Measurements from ENCODE around the gene SLC6A6.
"Not testable (repeated sequence)": the region's sequence is repeated elsewhere in the genome, so short reads cannot be mapped to it uniquely, and the experiment has no call there.

The SLC6A6 gene

GRCh38 chr3:14511623-14512280 is 109.3 kb downstream of the SLC6A6 start:
- DNase-seq = no peak

DNA sequence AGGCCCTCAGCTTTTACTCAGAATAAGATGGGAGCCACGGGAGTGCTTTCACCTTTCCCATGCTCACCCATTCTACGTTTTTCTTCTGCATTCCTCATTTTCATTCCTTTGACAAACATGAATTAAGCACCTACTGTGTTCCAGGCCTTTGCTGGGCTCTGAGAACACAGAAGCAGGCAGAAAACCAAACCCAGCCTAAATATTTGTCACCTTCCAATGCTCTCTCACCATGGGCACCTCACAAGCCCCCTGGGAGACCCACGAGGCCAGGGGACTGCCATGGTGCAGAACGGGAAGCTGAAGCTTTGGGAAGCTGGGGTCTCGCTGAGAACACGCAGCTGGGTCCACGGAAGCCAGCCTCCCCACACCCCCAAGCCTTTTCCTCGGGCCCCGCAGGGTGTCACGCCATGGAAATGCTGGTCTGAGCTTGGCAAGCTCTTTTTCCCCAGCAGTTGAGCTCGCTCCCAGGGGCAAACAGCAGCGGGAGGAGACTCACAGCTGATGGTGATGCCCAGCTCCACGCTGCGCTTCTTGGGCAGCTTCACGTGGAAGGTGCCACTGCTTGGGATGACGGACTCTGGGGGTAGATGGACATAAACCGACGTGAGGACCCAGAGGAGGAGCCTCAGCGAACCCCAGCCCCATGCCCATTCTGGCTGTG is 110.0 kb downstream of the SLC6A6 start:
- DNase-seq = no peak

DNA sequence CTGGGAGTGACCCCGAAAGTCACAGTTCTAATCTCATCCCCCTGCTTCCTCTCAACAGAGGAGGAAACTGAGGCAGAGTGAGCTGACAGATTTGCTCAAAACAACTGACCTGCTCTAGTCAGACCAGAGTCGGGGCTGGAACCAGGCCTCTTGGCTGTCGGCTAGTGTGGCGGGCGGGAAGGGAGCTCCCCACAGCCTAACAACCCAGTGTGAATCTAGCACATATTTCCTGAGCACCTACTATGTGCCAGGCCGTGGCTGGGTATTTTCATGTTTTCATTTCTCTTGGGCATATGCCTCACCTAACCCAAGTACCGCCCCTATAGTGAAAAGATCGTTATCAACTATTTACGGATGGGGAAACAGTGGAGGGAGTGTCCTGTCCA is 110.5 kb downstream of the SLC6A6 start:
- DNase-seq = no peak

DNA sequence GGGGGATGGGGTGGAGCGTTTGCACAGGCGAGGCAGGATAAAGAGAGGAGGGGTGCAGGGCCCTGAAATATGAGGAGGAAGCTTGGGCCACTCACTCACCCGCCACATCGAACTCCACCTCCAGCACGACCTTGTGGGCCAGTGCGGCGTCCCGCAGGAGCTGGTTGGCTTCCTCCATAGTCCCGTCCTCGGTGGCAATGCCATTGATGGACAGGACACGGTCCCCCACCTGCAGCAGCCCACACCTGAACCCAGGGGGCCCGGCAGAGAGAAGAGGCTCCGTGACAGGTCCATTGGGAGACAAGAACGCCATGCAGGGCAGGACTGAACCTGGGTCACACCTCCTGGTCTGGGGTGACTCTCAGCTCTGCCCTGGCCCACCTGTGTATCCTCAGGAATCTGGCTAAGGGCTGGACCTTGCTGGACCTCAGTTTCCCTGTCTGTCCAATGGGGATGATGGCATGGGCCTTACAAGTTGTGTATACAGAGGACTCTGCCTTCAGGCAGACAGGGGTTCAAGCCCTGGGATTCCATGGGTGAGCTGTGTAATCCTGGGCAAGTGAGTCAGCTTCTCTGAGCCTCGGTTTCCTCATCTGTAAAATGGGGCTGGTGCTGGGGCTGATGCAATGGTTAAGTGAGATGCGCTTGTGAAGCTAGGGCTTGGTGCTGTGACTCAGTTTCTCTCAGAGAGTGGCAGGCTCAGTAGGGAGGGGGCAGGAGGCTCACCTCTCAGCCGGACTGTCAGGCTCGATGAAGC is 111.3 kb downstream of the SLC6A6 start:
- no peak for DNase-seq

- no peak for DNase-seq
Measured at GRCh38 chr3:14514323-14514720, 111.9 kb downstream of the SLC6A6 start.

DNA sequence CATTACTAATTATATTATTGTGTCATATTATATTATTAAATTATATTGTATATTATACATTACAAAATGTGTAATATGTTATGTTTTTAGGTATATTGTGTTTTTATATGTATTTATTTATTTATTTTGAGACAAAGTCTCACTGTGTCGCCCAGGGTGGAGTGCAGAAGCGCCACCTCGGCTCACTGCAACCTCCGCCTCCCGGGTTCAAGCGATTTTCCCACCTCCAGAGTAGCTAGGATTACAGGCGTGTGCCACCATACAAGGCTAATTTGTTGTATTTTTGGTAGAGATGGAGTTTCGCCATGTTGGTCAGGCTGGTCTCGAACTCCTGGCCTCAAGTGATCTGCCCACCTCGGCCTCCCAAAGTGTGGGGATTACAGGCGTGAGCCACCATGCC is 113.1 kb downstream of the SLC6A6 start:
- not testable (repeated sequence) for DNase-seq

DNA sequence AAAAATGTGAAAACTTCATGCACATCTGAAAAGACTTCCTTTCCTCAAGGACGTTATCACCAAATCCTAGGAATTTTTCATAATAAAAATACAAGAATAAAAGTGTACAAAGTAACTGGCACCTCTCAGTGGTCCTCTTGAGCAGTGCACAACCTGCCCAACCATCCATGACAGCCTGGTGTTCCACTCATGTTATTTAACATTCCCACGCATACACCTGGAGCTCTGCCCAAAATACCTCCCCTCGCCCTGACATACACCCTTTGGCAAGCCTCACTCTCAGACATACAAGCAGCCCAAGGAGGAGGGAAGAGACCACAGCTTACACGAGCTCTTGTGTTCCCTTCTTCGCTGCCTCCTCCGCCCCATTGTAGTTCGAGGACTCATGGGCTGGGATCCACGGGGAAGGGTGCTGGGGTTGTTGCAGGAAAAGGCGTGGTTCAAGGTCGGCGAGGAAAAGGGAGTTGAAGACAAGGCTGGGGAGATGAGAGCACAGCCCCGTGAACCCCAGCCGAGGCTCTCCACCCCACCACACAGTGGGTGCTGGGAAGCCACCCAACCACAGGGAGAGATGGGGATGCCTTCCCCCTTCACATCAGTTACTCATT is 114.4 kb downstream of the SLC6A6 start:
- no peak for DNase-seq

GRCh38 chr3:14517601-14518431 is 115.4 kb downstream of the SLC6A6 start:
- no peak for DNase-seq

DNA sequence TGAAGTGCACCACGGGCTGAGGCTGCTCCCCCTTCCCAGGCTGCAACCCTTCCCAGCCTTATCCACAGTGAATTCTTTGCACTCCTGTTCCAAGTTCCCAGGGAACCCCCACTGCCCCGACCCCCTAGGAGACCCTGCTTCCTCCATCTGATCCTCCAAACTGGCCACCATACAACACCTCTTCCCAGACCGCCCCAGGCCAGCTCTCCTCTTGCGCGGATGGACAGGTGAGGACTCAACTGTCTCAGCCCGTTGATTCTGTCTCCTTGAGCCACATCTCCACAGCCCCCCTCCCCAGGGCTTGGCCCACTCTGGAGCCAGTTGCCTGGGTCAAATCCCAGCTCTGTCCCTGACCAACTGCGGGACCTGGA is 116.0 kb downstream of the SLC6A6 start:
- DNase-seq = no peak

- no peak for DNase-seq
Measured at GRCh38 chr3:14518893-14519292, 116.5 kb downstream of the SLC6A6 start.

- no peak for DNase-seq
Measured at GRCh38 chr3:14519406-14519805, 117.0 kb downstream of the SLC6A6 start.

DNA sequence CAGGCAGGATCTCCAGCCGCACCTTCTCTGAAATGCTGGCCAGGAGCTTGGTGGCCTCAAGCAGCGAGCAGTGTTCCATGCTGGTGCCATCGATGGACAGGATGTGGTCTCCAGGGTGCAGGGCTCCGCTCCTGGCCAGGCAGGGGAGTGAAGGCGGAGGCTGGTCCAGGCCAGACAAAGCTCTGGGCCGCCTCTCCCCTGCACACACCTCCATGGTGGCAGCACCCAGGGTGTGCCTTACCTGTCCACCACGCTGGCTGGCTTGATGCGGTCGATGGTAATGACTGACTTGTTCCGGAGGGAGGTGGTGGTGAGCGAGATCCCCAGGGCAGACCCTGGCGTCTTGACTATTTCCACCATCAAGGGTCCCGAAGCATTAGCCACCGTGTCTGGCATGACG is 117.7 kb downstream of the SLC6A6 start:
- DNase-seq = no peak

- DNase-seq = no peak
Measured at GRCh38 chr3:14520967-14521366, 118.6 kb downstream of the SLC6A6 start.

DNA sequence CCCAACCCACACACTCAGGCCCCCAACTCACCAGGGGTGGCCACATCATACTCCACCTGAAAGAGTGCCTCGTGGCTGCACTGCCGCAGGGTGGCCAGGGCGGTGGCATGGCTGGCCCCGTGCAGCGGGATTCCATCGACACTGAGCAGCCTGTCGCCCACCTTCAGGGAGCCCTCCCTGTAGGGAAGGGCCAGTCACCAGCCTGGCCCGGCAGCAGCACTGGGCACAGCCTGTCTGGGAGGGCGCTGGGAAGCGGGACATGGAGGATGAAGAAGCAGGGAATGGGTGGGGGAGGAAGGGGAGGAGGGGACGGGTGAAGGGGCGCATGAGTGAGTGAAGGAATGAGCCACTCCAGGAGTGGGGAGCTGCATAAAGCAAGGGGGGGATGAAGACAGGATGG is 119.2 kb downstream of the SLC6A6 start:
- no peak for DNase-seq

- no peak for DNase-seq
Measured at GRCh38 chr3:14522129-14522691, 119.8 kb downstream of the SLC6A6 start.

GRCh38 chr3:14522768-14523167 is 120.4 kb downstream of the SLC6A6 start:
- no peak for DNase-seq

DNA sequence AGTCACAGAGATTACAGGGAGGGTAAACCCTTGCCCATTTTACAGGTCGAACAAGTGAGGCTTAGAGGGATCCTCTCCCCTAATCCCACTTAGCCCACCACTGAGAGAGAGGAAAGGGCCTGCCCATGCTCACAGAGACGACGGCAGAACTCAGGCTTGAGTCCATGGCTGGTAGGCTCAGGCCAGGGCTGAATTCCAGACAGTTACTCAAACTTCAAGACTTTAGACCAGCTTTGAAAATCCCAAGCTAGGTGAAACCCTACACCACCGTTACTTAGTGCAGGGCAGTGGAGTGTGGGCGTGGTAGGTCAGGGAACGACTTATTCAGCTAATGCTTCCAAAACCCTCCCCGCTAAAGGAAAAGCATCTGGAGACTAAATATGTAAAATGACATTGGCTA is 121.4 kb downstream of the SLC6A6 start:
- no peak for DNase-seq

GRCh38 chr3:14524311-14524711 is 121.9 kb downstream of the SLC6A6 start:
- DNase-seq = no peak

- no peak for DNase-seq
Measured at GRCh38 chr3:14524920-14525660, 122.7 kb downstream of the SLC6A6 start.

- no peak for DNase-seq
Measured at GRCh38 chr3:14525685-14526631, 123.6 kb downstream of the SLC6A6 start.

- DNase-seq = no peak
Measured at GRCh38 chr3:14528081-14528480, 125.7 kb downstream of the SLC6A6 start.
